ELR (cell line): ENCODE results near the gene PDGFRB.

ENCODE experiments used
- DNase-seq: peaks from one replicate; pipeline ENCODE4 v3.0.0-alpha.2; 2015; ENCODE audit warnings: low read depth

PDGFRB gene

DNA sequence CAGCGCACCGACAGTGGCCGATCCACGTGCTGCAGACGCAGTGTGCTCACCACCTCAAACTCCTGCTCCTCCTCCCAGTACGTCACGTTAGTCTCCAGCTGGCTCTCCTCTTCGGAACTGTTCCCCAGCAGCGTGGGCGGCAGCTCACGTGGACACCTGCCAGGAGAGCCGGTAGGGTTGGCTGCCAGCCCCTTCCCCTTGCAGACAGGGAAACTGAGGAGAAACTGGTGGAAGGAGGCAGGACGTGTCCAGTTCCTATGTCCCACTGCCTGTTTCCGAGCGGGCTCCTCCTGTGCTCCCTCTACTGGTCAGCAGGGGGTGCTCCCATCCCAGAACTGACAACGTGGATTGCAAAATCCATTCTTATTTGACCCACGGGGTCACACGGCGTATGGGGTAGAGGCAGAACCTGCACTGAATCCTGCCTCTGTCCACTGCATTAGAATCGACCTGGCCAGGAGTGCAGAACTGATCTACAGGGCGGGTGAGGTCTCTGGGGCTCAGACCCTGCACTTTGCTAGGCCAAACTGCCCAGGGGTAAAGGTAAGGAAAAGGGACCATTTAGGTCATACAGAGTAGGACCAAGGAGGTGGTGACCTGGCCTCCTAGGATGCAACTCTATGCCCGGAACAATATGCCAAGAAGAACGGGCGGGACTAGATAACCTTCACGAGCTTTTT, 25.7 kb downstream of the PDGFRB start:
- DNase-seq: peak; percentile 81

DNA sequence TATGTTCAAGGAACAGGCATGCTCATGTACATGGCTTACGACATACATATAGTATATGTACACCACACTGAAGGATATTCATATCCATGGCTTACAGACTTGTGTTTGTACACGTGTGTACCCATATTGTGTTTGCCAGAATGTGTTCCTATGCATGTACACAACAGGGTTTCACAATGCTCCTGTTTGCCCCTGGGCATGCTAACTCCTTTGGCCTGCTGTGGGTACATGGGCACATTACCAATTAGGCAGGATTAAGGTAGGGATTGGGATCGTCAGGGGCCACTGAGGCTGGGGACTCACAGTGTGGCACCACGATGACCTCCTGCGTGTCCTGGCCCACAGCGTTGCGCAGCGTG, 26.2 kb downstream of the PDGFRB start:
- no peak for DNase-seq

DNA sequence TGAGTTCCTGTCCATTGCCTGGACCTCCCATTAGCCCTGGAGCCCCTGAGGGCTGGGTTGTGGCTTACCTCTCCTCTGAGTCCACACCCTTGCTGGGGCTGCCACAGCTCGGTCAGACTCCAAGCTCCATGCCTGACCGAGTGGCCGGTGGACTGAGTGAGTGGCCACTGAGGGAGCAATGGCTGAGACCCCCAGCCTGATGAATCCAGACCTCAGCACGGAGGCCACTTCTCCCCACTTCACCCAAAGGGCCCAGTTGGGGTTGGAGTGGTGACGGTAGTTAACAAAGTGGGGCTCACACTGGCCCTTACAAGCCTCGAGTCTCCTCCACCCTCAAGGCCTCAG, 28.8 kb downstream of the PDGFRB start:
- DNase-seq: no peak

DNA sequence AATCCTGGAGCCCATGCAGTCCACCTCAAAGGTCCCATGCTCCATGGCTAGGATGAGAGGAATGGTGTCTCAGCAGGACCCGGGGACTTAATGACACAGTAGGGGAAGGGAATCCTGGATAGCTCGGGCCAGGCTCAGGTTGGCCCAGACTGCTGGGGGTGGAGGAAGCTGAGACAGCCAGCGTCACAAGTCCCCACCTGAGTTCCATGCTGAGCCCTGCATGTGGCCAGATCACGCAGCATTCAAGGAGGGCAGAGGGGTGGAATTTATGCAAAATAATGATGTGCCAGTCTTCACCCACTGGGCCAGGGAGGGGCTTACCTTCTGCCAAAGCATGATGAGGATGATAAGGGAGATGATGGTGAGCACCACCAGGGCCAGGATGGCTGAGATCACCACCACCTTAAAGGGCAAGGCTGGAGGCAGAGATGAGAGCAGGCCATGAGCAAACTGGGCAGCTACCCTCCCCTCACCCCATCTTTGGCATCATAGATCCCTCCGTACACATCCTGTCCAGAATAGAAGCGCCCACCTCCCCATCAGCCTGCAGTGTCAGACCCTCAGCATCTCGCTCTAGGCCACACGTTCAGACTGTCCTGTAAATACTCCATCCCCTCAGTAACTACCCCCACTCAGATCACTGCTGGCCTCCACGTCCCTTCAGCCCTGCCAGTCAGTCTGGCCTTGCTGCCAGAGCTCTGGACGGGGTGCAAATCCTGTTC, 29.3 kb downstream of the PDGFRB start:
- DNase-seq: no peak

DNA sequence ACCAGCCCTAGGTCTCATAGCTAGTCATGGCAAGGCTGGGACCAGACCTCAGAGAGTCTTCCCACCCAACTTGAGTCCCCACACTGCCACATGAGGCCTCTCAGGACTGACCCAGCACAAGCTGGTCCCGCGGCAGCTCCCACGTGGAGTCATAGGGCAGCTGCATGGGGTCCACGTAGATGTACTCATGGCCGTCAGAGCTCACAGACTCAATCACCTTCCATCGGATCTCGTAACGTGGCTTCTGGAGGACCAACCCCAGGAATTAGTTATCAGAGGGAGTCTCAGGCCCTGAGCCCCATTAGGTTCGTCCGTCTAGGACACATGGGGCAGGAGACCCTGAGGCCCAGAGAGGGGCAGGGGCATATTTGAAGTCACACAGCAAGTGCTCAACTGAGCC, 30.3 kb downstream of the PDGFRB start:
- no peak for DNase-seq

DNA sequence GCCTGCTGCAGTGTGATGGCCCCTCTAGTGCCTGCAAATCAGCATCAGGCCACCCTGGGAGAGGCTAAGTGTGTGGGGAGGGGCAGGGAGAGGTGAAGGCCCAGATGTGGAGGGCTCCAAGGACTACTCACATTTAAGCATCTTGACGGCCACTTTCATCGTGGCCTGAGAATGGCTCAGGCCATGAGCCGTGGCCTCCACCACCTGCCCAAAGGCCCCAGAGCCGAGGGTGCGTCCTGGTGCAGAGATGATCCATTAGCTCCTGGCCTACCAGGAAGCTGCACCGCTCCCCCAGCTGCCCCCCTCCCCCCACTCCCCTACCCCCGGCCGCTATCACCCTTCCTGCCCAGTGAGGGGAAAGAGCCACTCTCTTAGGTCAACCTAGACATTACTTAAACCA, 31.0 kb downstream of the PDGFRB start:
- no peak for DNase-seq

DNA sequence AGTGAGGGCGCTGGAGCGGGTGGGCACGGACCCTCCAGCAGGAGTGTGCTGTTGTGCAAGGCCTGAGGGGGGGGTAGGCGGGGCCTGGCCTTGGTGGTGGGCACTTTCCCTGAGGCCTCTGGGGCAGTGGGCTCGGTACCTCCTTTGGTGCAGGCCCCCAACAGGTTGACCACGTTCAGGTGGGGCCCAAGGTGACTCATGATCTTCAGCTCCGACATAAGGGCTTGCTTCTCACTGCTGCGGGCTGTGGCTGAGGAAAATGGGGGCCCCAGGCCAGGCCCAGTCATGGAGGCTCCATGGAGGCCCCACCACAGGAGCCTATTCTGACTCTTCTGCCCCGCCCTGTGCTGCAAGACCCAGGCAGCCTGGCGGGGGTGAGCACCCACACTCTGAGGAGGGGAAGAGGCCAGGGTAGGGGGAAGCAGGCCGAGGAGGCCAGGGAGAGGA, 31.5 kb downstream of the PDGFRB start:
- DNase-seq: no peak

DNA sequence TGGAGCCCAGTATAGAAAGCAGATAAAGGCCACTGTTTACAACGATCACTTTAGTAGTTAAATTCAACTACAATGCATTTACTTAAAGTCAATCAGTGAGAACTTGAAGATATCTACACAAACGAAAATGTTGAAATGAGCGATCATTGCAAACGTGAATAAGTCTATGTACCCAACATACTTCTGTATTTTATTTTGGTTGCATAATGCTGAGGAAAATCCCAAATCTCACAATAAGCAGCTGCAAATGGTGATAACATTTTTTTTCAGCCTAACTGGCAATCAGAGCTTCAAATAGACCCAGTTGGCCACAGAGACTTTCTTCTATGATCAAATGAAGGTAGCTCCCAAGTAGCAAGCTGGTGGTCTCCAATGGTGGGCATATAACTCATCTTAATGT, 32.1 kb downstream of the PDGFRB start:
- no peak for DNase-seq

DNA sequence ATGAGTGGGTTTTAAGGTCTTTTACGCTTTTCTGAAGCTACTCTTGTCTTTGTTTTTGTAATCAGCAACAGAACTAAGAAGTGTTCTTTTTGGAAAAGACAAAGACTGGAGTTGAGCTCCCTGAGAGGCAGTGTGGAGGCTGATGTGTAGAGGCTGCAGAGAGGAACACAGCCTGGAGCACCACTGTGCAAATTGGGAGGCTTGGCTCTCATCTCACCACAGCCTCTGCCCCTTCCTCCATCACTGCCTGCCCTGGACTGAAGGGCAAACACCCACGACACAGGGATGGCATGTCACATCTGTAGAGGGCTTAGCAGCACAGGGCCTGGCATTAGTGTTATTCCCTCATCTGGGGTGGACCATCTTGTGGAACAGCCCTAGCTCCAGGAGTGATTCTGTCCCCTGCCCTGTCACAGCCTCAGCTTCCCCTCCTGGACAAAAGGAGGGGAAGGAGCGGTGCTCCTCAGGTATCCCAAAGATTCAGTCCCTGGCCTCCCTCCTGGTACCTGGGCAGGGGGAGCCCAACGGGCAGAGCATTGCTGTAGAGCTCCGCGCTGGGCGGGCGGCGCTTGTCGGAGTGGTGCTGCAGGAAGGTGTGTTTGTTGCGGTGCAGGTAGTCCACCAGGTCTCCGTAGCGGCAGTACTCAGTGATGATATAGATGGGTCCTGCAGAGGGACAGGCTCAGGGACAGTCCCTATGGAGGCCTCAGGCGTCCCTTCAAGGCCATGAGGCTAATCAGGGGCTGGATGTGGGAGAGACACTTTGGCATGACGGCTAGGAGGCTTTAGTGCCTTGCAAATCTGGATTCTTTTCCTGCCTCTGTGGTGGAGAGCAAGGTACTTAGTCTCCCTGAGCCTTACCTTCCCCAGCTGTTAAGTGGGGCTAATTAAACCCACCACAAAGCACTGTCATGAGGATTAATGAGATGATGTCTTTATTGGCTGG, 32.8 kb downstream of the PDGFRB start:
- DNase-seq: no peak

DNA sequence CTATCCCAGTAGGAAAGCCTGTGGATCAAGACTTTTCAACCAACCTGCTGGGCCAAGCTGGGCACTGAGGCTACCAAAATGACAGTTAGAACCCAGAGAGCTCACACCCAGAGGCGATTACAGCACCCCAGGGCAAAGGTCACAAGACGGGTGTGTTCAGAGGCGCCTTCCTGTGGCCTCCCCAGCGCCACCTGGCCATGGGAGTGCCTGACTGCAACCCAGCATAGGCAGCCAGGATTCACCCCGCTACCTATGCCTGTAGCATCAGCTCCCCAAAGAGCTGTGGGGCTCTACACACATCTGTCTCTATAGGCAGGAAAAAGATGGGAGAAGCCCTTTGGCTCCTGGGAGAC, 33.5 kb downstream of the PDGFRB start:
- DNase-seq: peak; percentile 49

DNA sequence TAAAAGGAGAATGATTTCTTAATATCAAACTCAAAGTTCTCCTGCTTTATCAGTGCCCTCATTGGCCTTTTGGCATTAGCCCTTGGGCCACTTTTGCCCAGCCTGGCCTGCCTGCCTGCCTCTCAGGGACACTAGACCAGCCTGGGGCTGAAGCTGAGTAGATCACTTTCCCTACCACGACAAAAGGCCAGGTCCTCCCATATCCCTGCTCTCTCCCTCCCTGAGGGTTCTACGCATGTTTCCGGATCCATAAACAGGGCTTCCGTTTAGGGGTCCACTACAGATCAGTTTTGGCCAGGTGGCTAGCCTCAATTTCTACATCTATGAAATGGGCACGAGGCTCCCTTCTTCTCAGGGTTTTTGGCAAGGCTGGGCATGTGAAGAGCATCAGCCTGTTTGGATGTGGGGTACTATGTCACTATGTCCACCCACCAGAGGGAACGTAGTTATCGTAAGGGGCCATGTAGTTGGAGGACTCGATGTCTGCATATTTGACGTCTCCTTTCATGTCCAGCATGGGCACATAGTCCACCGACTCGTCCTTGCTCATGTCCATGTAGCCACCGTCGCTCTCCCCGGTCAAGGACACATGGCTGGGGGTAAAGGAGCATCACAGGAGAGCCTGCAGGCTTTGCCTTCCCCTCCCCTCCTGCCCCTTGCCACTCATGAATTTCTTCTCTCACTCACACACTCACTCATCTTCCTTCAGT, 34.0 kb downstream of the PDGFRB start:
- no peak for DNase-seq

DNA sequence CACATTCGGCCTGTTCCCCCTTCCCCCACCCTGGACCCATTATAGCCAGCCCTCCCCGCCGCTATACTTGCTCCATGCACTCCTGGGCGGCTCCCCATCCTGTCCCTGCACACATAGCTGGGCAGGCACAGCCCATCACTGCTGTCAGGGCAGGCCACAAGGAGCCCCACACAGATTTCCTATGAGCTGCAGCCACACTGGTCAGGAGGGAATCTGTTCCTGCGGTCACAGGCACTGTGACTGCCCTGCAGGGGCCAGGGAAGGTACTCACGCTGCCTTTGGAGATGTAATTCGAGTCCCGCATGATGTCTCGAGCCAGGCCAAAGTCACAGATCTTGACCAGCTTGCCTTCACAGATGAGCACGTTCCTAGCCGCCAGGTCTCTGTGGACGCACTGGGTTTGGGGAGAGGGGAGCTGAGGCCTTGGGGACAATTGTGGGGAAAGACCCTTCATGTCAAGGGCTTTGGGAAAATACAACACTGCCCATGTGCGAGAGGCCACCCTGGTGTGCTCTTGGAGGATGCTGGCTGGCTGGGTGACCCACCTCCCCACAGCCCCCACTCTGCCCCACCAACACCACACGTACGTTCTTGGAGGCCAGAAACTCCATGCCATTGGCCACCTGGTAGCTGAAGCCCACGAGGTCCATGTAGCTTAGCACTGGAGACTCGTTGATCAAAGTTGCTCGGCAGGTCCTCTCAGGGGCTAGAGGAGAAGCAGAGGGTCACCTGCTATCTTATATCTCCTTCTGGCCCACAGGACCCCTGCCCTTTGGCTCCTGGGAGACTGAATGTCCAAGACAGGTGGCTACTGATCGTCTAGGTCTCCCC, 34.8 kb downstream of the PDGFRB start:
- no peak for DNase-seq

DNA sequence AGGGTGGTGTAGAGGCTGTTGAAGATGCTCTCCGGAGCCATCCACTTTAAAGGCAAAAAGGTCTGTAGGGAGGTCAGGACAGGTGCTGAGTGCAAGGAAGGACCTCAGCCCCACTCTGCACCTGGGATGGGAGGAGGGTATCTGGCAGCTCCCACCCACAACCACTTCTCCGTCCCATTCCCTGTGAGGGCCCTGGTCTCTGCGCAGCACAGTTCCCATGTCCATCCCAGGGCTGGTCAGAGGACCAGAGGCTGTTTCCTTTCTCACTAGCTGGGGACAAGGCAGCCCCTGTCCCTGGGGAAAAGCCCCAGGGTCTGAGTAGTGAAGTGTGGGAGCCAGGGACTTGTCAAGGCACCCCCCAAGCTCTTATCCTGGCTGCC, 35.6 kb downstream of the PDGFRB start:
- DNase-seq: no peak

DNA sequence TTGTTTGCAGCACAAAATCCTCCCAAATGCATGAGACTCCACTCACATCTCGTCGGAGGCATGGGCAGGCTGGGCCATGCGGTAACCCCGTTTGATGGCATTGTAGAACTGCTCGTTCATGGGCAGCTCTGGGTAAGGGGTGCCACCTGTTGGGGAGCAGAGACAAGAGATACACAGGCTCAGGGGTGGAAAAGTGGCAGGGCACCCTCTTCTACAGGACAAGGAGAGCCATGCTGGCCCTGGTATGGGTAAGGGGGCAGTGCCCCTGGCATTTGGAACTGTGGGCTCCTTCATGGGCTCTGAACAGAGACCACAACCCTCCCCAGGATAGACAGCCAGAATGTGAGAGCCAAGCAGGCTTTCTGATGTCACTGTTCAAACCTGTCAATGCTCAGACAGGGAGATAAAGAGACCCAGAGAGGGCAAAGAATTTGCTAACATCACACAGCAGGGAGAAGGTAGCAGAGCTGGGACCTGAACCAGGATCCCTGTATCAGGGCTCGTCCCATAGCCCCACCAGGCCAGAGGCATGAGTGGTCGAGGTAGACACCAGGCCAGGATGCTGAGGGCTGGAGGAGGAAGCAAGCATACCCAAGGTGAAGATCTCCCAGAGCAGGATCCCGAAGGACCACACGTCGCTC, 36.1 kb downstream of the PDGFRB start:
- DNase-seq: no peak

DNA sequence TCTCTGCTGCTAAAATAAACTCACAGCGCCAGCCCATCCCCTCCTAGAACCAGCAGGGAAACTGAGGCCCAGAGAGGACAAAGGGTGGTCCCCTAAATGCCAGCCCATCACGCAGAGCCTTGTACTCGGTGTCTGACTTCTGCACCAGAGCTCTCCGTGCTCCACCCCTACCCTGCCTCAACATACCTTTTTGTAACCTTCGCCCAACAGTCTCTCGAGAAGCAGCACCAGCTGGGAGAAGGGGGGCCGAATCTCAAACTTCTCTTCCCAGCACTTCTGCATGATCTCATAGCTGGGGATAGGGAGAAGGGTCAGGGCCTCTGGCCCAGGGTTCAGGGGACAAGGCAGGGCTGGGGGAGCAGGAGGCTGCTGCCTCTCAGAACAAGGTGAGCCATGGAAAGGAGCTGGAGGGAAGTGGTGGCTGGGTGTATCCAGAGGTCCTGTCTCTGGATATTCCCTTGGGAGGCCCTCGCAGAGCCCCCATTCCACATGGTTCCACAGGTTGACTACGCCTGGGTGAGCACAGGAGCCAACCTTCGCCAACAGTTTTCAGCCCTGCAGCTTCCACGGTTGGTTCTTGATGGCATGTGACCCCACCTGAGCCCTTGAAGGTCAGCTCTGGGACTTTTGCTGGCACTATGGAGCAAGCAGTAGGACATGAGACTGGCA, 37.0 kb downstream of the PDGFRB start:
- DNase-seq: no peak

DNA sequence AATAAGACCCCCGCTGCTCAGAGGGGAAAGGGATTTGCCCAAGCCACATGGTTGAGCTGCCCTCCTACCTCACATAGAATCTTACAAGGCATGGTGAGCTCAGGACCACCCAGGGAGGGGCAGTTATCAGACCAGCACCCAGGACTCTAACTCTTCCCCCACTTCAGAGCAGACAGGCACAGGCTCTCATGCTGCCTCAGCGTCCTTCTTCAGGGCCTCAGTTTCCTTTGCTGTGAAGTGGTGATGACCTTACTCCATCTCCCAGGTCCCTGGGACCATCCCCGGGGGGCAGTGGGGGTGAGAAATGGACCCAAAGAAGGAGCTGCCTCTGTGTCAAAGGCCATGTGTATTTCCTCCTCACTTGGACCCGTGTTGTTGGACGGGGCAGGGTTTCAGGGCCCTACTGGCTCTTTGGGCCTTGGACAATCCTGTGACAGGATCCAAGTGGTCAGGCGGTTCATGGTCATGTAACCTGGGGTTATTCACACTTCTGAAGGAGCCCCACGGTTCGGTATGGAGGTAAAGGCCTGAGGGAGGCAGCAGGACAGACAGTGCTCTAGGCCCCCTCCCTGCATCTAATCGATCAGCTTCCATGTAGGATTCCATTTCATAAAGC, 37.6 kb downstream of the PDGFRB start:
- no peak for DNase-seq

DNA sequence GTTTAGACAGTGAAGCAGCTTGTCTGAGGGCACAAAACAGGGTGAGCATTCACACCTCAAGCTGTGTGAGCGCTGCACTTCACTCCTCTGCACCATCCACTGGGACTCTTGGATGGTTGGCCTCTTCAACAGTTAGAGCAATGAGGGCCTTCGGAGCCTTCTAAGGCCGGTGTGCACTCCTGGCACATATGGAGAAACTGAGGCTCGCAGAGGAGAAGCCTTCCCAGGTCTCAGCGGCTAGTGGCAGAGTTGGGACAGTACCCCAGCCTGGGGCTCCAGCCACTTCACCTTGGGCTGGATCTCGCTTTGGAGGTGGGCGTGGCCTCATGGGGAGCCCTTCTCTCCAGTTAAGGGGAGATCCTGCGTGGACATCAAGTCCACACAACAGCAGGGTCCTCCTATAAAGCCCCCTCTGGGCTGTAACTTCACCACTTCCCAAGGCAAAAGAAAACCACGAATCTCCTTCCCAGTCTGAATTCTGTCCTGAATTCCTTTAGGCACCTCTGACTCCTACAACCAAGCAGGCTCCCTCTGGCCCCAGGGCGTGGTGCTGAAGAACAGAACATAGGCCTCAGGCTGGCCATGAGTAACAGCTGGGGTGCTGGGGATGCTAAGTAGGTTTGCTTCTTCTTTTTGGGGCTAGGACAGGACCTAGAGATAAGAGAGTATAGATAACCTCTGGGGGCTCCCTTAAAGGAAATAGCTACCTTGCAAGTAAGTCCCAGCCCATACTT, 38.8 kb downstream of the PDGFRB start:
- DNase-seq: peak; percentile 75

DNA sequence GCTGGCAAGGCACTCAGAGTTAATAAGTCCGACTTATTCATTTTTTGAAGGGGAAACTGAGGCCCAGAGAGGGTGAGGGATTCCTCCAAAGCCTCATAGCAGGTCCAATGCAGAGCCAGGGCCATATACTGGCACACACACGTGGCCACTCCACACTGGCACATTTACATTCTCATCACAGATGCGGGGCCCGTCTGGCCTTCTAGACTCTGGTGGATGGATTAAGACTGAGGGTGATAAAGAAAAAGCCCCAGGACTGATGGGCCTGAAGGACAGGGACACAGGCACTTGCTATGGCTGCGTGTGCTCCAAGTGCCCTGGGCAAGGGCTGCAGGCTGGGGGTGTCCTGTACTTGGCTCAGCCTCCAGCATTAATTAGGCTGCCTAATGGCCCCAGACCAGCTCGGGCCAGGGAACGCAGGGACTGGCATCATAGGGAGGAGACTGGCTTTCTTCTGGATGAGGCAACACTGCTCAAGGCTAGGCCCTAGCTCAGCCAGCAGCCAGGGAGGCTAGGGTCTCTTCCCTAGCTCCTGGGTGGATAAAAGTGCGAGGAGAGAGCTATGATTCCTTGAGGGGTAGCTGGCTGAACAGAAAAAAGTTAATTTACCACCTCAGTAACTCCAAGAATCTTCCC, 40.8 kb downstream of the PDGFRB start:
- no peak for DNase-seq
